Measurements from ENCODE around the gene TRIM38.

TRIM38 gene

DNA sequence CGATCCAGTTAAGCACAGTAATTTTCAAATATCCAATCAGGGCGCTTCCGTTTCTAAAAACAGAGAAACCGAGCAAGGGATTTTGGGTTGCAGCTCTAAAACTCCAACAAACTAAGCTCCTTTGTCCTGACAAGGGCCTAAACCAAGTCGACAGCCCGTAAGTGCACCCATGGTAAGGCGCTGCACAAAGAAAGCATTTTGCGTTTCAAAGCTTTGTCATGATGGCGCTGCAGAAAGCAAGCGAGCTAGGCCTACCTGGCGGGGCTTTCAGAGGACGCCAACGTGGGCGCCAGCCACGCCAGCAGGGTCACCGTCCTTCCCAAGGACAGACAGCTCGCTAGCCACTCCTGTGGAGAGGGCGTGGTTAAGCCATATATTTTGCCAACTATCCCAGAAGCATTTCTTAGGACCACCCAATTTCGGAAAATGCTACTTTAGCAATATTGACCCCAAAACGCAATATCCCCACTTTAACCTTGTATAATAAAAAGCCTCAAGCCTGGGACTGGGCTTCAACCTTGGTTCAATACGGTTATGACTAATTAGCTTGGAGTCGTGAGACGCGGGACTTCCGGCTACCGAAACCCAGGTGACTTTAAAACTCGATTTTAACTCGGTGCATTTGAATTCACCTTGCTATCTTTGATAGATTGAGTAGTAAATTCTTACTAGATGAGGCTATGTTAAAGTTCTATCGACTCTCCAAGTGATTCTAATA lies 53.8 kb downstream of the TRIM38 start:
- no peaks in the 10 kb centered on the region for H3K79me2 ChIP-seq (ENCODE audit: control insufficient read depth, insufficient read depth, low read length)
- H3K23ac ChIP-seq (ENCODE audit: low read length) = no peak overlapping the region
- H3K36me3 ChIP-seq (ENCODE audit: control insufficient read depth, insufficient read depth, low read length) = no peaks in the 10 kb centered on the region
- H2BK15ac ChIP-seq (replicated peaks; ENCODE audit: low read depth) = no peak overlapping the region
- no peak overlapping the region for H3K4ac ChIP-seq (ENCODE audit: low read depth, low read length)
- no peak overlapping the region for H2BK5ac ChIP-seq (ENCODE audit: low read length)
- no peaks in the 10 kb centered on the region for H3K79me1 ChIP-seq (ENCODE audit: low read length)
- H4K8ac ChIP-seq (ENCODE audit: low read depth, low read length) = peak overlapping the region; percentile 96
- no CpG with 5 or more reads among the region's 29 CpGs for WGBS (ENCODE audit: extremely low coverage, insufficient coverage, low lambda C conversion rate)
- H3K4me1 ChIP-seq (ENCODE audit: control insufficient read depth, low read depth, low read length) = peaks cover 2% of the 10 kb centered on the region
- peak; percentile 87 for DNase-seq
- H3K4me3 ChIP-seq (ENCODE audit: low read length) = peak overlapping the region; percentile 64
- H3K27me3 ChIP-seq (ENCODE audit: insufficient read depth, low read length, poor library complexity) = no peaks in the 10 kb centered on the region
- H3K9ac ChIP-seq (ENCODE audit: low read length) = peak overlapping the region; percentile 88
- H3K18ac ChIP-seq (ENCODE audit: low read length) = peak overlapping the region; percentile 94
- no peak overlapping the region for H2BK120ac ChIP-seq (ENCODE audit: low read depth, low read length)
- peak overlapping the region; percentile 95 for H3K27ac ChIP-seq (ENCODE audit: low read depth, low read length)
- no peak overlapping the region for H2AK5ac ChIP-seq (ENCODE audit: low read length)
- H3K56ac ChIP-seq (ENCODE audit: low read length) = peak overlapping the region; percentile 78
- H4K5ac ChIP-seq (ENCODE audit: low read length) = no peak overlapping the region
- peak overlapping the region; percentile 47 for H3K4me2 ChIP-seq (ENCODE audit: low read length)

DNA sequence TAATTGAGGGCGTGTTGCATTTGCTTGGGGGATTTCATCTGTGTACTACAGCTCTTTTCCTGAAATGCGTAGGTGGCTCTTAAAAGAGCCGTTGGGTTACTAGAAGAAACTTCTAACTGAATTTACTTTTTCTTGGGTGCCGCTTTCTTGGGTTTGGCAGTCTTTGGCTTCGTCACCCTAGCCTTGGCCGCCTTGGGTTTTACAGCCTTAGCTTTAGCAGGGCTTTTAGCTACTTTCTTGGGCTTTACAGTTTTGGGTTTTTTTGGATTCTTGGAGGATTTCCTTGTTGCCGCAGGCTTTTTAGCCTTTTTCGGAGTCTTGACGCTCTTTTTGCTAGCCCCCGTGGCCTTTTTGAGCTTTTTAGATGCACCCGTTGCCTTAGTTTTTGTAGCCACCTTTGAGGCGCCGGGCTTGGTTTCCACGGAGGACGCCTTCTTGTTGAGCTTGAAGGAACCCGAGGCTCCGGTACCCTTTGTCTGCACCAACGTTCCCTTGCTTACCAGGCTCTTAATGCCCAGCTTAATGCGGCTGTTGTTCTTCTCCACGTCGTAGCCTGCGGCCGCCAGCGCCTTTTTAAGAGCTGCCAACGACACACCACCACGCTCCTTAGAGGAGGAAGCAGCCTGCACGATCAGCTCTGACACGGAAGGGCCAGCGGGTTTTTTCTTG lies 54.5 kb downstream of the TRIM38 start:
- peak overlapping the region; percentile 88 for H3K4ac ChIP-seq (ENCODE audit: low read depth, low read length)
- peak overlapping the region; percentile 95 for H3K27ac ChIP-seq (ENCODE audit: low read depth, low read length)
- peak overlapping the region; percentile 64 for H3K4me3 ChIP-seq (ENCODE audit: low read length)
- H3K27me3 ChIP-seq (ENCODE audit: insufficient read depth, low read length, poor library complexity) = no peaks in the 10 kb centered on the region
- H2BK15ac ChIP-seq (replicated peaks; ENCODE audit: low read depth) = no peak overlapping the region
- H2BK5ac ChIP-seq (ENCODE audit: low read length) = no peak overlapping the region
- no peaks in the 10 kb centered on the region for H3K79me2 ChIP-seq (ENCODE audit: control insufficient read depth, insufficient read depth, low read length)
- H3K79me1 ChIP-seq (ENCODE audit: low read length) = no peaks in the 10 kb centered on the region
- H3K56ac ChIP-seq (ENCODE audit: low read length) = peak overlapping the region; percentile 75
- peaks cover 2% of the 10 kb centered on the region for H3K4me1 ChIP-seq (ENCODE audit: control insufficient read depth, low read depth, low read length)
- peak overlapping the region; percentile 98 for H3K18ac ChIP-seq (ENCODE audit: low read length)
- no peaks in the 10 kb centered on the region for H3K36me3 ChIP-seq (ENCODE audit: control insufficient read depth, insufficient read depth, low read length)
- no CpG with 5 or more reads among the region's 29 CpGs for WGBS (ENCODE audit: extremely low coverage, insufficient coverage, low lambda C conversion rate)
- H2AK5ac ChIP-seq (ENCODE audit: low read length) = no peak overlapping the region
- H3K4me2 ChIP-seq (ENCODE audit: low read length) = peak overlapping the region; percentile 47
- no peak overlapping the region for H3K23ac ChIP-seq (ENCODE audit: low read length)
- no peak for DNase-seq
- H4K5ac ChIP-seq (ENCODE audit: low read length) = no peak overlapping the region
- peak overlapping the region; percentile 94 for H4K8ac ChIP-seq (ENCODE audit: low read depth, low read length)
- peak overlapping the region; percentile 15 for H2BK120ac ChIP-seq (ENCODE audit: low read depth, low read length)
- peak overlapping the region; percentile 88 for H3K9ac ChIP-seq (ENCODE audit: low read length)

DNA sequence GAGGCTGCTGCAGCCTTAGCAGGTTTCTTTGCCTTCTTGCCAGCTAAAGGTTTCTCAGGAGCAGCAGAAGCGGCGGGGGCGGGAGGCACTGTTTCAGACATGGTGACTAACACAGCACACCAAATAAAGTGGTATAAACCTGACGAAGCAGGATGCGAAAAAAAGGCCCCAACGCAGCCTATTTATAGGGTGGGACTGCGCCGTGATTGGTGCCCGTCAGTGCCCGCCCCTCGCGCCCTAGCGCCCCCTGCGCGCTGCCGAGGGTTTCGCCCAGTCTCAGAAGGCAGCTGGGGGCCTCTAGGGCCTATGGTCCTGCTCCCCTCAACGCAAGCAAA lies 55.0 kb downstream of the TRIM38 start:
- no peak overlapping the region for H2BK15ac ChIP-seq (replicated peaks; ENCODE audit: low read depth)
- H3K79me2 ChIP-seq (ENCODE audit: control insufficient read depth, insufficient read depth, low read length) = no peaks in the 10 kb centered on the region
- DNase-seq = peak; percentile 95
- H4K5ac ChIP-seq (ENCODE audit: low read length) = no peak overlapping the region
- H3K4me3 ChIP-seq (ENCODE audit: low read length) = peak overlapping the region; percentile 64
- H2BK120ac ChIP-seq (ENCODE audit: low read depth, low read length) = peak overlapping the region; percentile 15
- peak overlapping the region; percentile 98 for H3K18ac ChIP-seq (ENCODE audit: low read length)
- no peaks in the 10 kb centered on the region for H3K79me1 ChIP-seq (ENCODE audit: low read length)
- peak overlapping the region; percentile 47 for H3K4me2 ChIP-seq (ENCODE audit: low read length)
- peaks cover 2% of the 10 kb centered on the region for H3K4me1 ChIP-seq (ENCODE audit: control insufficient read depth, low read depth, low read length)
- no peak overlapping the region for H4K8ac ChIP-seq (ENCODE audit: low read depth, low read length)
- no peak overlapping the region for H3K23ac ChIP-seq (ENCODE audit: low read length)
- no peaks in the 10 kb centered on the region for H3K36me3 ChIP-seq (ENCODE audit: control insufficient read depth, insufficient read depth, low read length)
- H3K27ac ChIP-seq (ENCODE audit: low read depth, low read length) = peak overlapping the region; percentile 95
- peak overlapping the region; percentile 88 for H3K4ac ChIP-seq (ENCODE audit: low read depth, low read length)
- H3K56ac ChIP-seq (ENCODE audit: low read length) = peak overlapping the region; percentile 75
- H3K27me3 ChIP-seq (ENCODE audit: insufficient read depth, low read length, poor library complexity) = no peaks in the 10 kb centered on the region
- peak overlapping the region; percentile 88 for H3K9ac ChIP-seq (ENCODE audit: low read length)
- WGBS (ENCODE audit: extremely low coverage, insufficient coverage, low lambda C conversion rate) = no CpG with 5 or more reads among the region's 18 CpGs
- no peak overlapping the region for H2AK5ac ChIP-seq (ENCODE audit: low read length)
- no peak overlapping the region for H2BK5ac ChIP-seq (ENCODE audit: low read length)

DNA sequence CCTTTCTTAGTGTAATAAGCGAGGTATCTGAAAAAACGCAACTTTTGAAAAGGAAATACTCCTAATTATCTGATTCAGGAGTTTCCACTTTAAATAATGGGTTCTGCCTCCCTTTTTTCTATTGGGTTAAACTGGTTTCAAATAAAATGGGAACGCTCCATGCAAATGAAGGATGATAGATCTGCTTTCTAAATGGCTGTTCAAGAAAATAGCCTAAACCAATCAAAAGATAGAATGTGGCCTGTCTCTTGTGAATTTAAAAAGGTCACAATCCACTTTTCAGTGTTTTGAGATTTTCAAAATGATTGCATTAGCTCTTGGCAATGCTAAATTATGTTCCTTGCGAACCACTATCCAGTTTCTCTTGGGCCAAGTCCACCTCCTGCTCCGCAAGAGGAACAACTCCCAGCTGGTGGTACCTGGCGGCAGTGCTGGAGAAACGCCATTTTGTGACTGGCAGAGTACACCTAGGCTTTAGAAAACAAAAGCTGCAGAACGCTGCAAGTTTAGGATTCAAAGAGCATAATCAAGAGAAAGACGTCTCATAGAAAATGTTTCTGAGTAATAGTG lies 56.7 kb downstream of the TRIM38 start:
- Histone ChIP-seq H3K36me3 (ENCODE audit: control insufficient read depth, insufficient read depth, low read length) (no peaks in the 10 kb centered on the region), H3K4ac (ENCODE audit: low read depth, low read length) (peak overlapping the region; percentile 71), H2BK15ac (replicated peaks; ENCODE audit: low read depth) (no peak overlapping the region), H3K56ac (ENCODE audit: low read length) (peak overlapping the region; percentile 70), H2AK5ac (ENCODE audit: low read length) (no peak overlapping the region), H3K18ac (ENCODE audit: low read length) (peak overlapping the region; percentile 92), H2BK5ac (ENCODE audit: low read length) (peak overlapping the region; percentile 76), H3K4me2 (ENCODE audit: low read length) (no peak overlapping the region), H3K23ac (ENCODE audit: low read length) (no peak overlapping the region), H3K4me3 (ENCODE audit: low read length) (no peak overlapping the region), H3K27ac (ENCODE audit: low read depth, low read length) (no peak overlapping the region), H3K9ac (ENCODE audit: low read length) (peak overlapping the region; percentile 23), H3K79me2 (ENCODE audit: control insufficient read depth, insufficient read depth, low read length) (no peaks in the 10 kb centered on the region), H2BK120ac (ENCODE audit: low read depth, low read length) (peak overlapping the region; percentile 23), H3K4me1 (ENCODE audit: control insufficient read depth, low read depth, low read length) (peaks cover 6% of the 10 kb centered on the region), H3K79me1 (ENCODE audit: low read length) (no peaks in the 10 kb centered on the region), H4K5ac (ENCODE audit: low read length) (no peak overlapping the region), H3K27me3 (ENCODE audit: insufficient read depth, low read length, poor library complexity) (no peaks in the 10 kb centered on the region), H4K8ac (ENCODE audit: low read depth, low read length) (no peak overlapping the region)
- no CpG with 5 or more reads among the region's 9 CpGs for WGBS (ENCODE audit: extremely low coverage, insufficient coverage, low lambda C conversion rate)
- DNase-seq = no peak

DNA sequence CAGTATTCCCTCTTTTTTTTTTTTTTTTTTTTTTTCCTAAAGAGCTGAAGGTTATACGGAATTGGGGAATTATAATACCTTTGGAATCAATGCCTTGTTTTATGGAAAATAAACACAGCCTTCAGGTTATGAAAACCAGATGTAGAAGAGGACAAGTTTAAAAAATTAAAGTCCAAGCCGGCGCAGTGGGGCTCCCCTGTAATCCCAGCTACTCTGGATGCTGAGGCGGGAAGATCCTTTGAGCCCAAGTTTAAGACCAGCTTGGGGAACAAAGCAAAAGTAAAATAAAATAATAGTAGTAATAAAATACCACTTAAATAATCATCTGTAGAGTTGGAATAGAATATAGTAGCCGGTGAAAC lies 57.3 kb downstream of the TRIM38 start:
- no peak overlapping the region for H3K23ac ChIP-seq (ENCODE audit: low read length)
- no peak overlapping the region for H3K4me3 ChIP-seq (ENCODE audit: low read length)
- no peak overlapping the region for H3K4me2 ChIP-seq (ENCODE audit: low read length)
- H4K5ac ChIP-seq (ENCODE audit: low read length) = no peak overlapping the region
- no peak overlapping the region for H2BK120ac ChIP-seq (ENCODE audit: low read depth, low read length)
- H2AK5ac ChIP-seq (ENCODE audit: low read length) = no peak overlapping the region
- peak overlapping the region; percentile 42 for H3K9ac ChIP-seq (ENCODE audit: low read length)
- no peak overlapping the region for H3K4ac ChIP-seq (ENCODE audit: low read depth, low read length)
- no peaks in the 10 kb centered on the region for H3K79me2 ChIP-seq (ENCODE audit: control insufficient read depth, insufficient read depth, low read length)
- no peak overlapping the region for H2BK15ac ChIP-seq (replicated peaks; ENCODE audit: low read depth)
- H3K27me3 ChIP-seq (ENCODE audit: insufficient read depth, low read length, poor library complexity) = no peaks in the 10 kb centered on the region
- no peak overlapping the region for H3K27ac ChIP-seq (ENCODE audit: low read depth, low read length)
- no CpG with 5 or more reads among the region's 5 CpGs for WGBS (ENCODE audit: extremely low coverage, insufficient coverage, low lambda C conversion rate)
- H3K56ac ChIP-seq (ENCODE audit: low read length) = peak overlapping the region; percentile 43
- H3K4me1 ChIP-seq (ENCODE audit: control insufficient read depth, low read depth, low read length) = peaks cover 6% of the 10 kb centered on the region
- H2BK5ac ChIP-seq (ENCODE audit: low read length) = no peak overlapping the region
- no peak for DNase-seq
- no peak overlapping the region for H4K8ac ChIP-seq (ENCODE audit: low read depth, low read length)
- no peak overlapping the region for H3K18ac ChIP-seq (ENCODE audit: low read length)
- no peaks in the 10 kb centered on the region for H3K79me1 ChIP-seq (ENCODE audit: low read length)
- H3K36me3 ChIP-seq (ENCODE audit: control insufficient read depth, insufficient read depth, low read length) = no peaks in the 10 kb centered on the region
